Ascending aorta (tissue), 2 donors: ENCODE data around the gene RPS6KA6. TPM values are rescaled to one million over a fixed set of nuclear protein-coding genes. Genes with fewer than 3 reads are reported as not detected.

Source experiments
- DNase-seq, 2 donors: peaks; one replicate each; pipeline ENCODE4 v3.0.0-alpha.2; 2019; ENCODE audit warnings: low spot score in 2 of 2
- H3K27ac ChIP-seq, 2 donors: fragments of 200-600 bp; sonication (generic); one replicate each; pipeline ENCODE4 v1.5.1; 2016 to 2017; ENCODE audit warnings: mild to moderate bottlenecking in 1 of 2
- H3K27me3 ChIP-seq: fragments of 200-600 bp; sonication (generic); one replicate; pipeline ENCODE4 v1.5.1; 2017
- H3K36me3 ChIP-seq, 2 donors: fragments of 200-600 bp; sonication (generic); one replicate each; pipeline ENCODE4 v1.5.1; 2016
- H3K4me1 ChIP-seq, 2 donors: fragments of 200-600 bp; sonication (generic); one replicate each; pipeline ENCODE4 v1.5.1; 2016 to 2017; ENCODE audit warnings: mild to moderate bottlenecking in 1 of 2
- H3K4me3 ChIP-seq, 2 donors: fragments of 200-600 bp; sonication (generic); one replicate each; pipeline ENCODE4 v1.5.1; 2016 to 2017; ENCODE audit warnings: mild to moderate bottlenecking in 1 of 2
- H3K9me3 ChIP-seq, 2 donors: fragments of 200-600 bp; sonication (generic); one replicate each; pipeline ENCODE4 v1.5.1; 2016
- CTCF ChIP-seq, 3 experiments: fragments of 200-600 bp in 2 of 3; fragments of 450-650 bp in 1 of 3; sonication (generic) in 2 of 3; IDR thresholded peaks; one replicate each; pipeline ENCODE4 v1.5.1; 2016 to 2019; ENCODE audit warnings: antibody characterized with exemption in 3 of 3, mild to moderate bottlenecking in 1 of 3, moderate library complexity in 1 of 3
- intact Hi-C: fragments of 100-400 bp; cut with DNase I; formaldehyde crosslinking; loops from one replicate; pipeline ENCODE4 v1.15.1; 2023
- total RNA-seq: library from RNA; depleted of rRNA; stranded (reverse); fragments of >200 nt; gene quantifications from one replicate; pipeline ENCODE4 v1.1.0, GENCODE V29; 2016

RPS6KA6 gene
- total RNA-seq, 1 donor from 2014 or later = 4.5 TPM

GRCh38 chrX:84165711-84166110, 22.3 kb downstream of the RPS6KA6 start:
- H3K27me3 ChIP-seq = no peaks in the 10 kb centered on the region
- H3K36me3 ChIP-seq = no peaks in the 10 kb centered on the region
- H3K4me3 ChIP-seq = no peak overlapping the region
- DNase-seq = no peak
- intact Hi-C loops = no loop called here
- no peaks in the 10 kb centered on the region for H3K4me1 ChIP-seq
- H3K9me3 ChIP-seq = no peaks in the 10 kb centered on the region
- no peak overlapping the region for H3K27ac ChIP-seq
- TF ChIP-seq CTCF (IDR thresholded peaks at IDR 0.05) = no peak

GRCh38 chrX:84162401-84162800, 25.6 kb downstream of the RPS6KA6 start:
- Histone ChIP-seq H3K27ac (no peak overlapping the region), H3K27me3 (no peaks in the 10 kb centered on the region), H3K36me3 (no peaks in the 10 kb centered on the region), H3K4me3 (no peak overlapping the region), H3K4me1 (no peaks in the 10 kb centered on the region), H3K9me3 (no peaks in the 10 kb centered on the region)
- intact Hi-C loops = no loop called here
- no peak for DNase-seq
- TF ChIP-seq CTCF (IDR thresholded peaks at IDR 0.05) = no peak

GRCh38 chrX:84161641-84162040, 26.4 kb downstream of the RPS6KA6 start:
- H3K4me3 ChIP-seq = no peak overlapping the region
- H3K36me3 ChIP-seq = no peaks in the 10 kb centered on the region
- H3K9me3 ChIP-seq = no peaks in the 10 kb centered on the region
- intact Hi-C loops = no loop called here
- DNase-seq = no peak
- H3K27ac ChIP-seq = no peak overlapping the region
- no peaks in the 10 kb centered on the region for H3K27me3 ChIP-seq
- TF ChIP-seq CTCF (IDR thresholded peaks at IDR 0.05) = no peak
- no peaks in the 10 kb centered on the region for H3K4me1 ChIP-seq

- Histone ChIP-seq H3K9me3 (no peaks in the 10 kb centered on the region), H3K27me3 (no peaks in the 10 kb centered on the region), H3K27ac (no peak overlapping the region), H3K36me3 (no peaks in the 10 kb centered on the region), H3K4me3 (no peak overlapping the region), H3K4me1 (no peaks in the 10 kb centered on the region)
- no peak for TF ChIP-seq CTCF (IDR thresholded peaks at IDR 0.05)
- DNase-seq = no peak
- intact Hi-C loops = no loop called here
Measured at GRCh38 chrX:84160736-84161135, 27.3 kb downstream of the RPS6KA6 start.

- Histone ChIP-seq H3K4me3 (no peak overlapping the region), H3K9me3 (no peaks in the 10 kb centered on the region), H3K27me3 (no peaks in the 10 kb centered on the region), H3K27ac (no peak overlapping the region), H3K4me1 (no peaks in the 10 kb centered on the region), H3K36me3 (no peaks in the 10 kb centered on the region)
- no peak for TF ChIP-seq CTCF (IDR thresholded peaks at IDR 0.05)
- intact Hi-C loops = no loop called here
- DNase-seq = no peak
Measured at GRCh38 chrX:84156821-84157220, 31.2 kb downstream of the RPS6KA6 start.

- intact Hi-C loops = no loop called here
- H3K9me3 ChIP-seq = no peaks in the 10 kb centered on the region
- no peak overlapping the region for H3K4me3 ChIP-seq
- TF ChIP-seq CTCF (IDR thresholded peaks at IDR 0.05) = no peak
- DNase-seq = no peak
- H3K36me3 ChIP-seq = no peaks in the 10 kb centered on the region
- no peaks in the 10 kb centered on the region for H3K27me3 ChIP-seq
- H3K4me1 ChIP-seq = no peaks in the 10 kb centered on the region
- H3K27ac ChIP-seq = no peak overlapping the region
Measured at GRCh38 chrX:84155938-84156337, 32.1 kb downstream of the RPS6KA6 start.
